ENCODE results near the gene FNIP1.

Gene FNIP1

DNA sequence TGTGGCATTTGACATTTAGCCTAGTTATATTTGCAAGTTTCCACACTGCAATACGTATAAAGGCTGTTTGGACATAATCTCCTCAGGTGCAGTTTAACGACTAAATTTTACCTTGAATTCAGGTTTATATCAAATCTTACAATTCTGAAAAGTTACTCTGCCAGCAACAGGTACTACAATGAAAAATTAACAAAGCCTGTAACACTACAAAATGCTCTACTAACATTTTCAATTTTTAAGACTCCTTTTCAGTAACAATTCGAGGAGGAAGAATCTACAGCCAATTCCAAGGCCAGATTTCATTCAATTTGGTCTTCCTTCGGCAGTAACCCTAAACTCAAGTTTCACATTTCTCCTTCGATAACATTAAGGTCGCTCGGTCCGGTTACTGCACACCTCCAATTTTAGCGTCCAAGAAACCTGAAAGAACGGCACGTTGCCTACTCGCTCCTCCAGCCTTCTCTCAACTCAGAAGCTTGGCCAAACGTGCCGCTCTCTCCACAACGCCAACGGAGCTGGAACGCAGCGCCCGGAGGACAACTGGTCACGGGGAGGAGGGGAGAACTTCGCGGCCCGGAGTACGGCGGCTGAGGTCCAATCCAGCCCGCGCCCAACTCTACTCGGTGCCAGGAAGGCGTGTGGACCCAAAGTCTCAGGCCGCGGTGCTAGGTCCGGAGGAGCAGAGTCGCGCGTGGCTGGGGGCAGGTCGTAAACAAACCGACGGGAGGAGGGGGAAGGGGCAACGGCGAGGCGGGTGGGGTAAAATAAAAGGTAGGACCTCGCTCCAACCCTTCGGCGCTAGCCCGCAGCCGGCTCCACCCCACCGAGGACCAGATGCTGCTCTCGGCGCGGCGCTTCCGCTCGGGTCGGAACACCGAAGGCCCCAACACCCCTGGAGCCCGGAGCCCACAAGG lies 681 bp downstream of the FNIP1 start:
- peak; percentile 20 for DNase-seq (ENCODE audit: low read depth)
- TF ChIP-seq CTCF (IDR thresholded peaks at IDR 0.05; ENCODE audit: low read depth, low read length, missing control alignments) = no peak
- in situ Hi-C loops (cut with HindIII; ENCODE audit: low sequenced_read_pairs) = no loop called here
- H3K4me3 ChIP-seq (ENCODE audit: low read depth, low read length) = peak overlapping the region; percentile 95

DNA sequence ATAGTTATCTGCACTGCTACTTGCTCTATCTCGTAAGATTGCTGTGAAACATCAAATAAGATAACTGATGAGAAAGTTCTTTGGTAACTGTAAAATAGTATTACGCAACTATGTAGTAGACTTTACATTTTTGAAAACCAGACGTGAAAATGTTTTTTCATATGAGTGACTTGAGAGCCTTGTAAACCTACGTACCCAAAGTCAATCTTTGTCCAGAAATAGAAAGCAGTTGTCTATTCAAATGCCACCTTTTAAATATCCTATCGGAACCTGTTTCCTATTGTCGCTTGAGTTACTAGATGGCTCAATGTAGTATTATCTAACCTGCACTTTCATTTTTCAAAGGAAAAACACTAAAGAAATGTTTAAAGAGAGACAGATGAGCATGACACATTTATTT lies 1.6 kb downstream of the FNIP1 start:
- peak overlapping the region; percentile 95 for H3K4me3 ChIP-seq (ENCODE audit: low read depth, low read length)
- no peak for DNase-seq (ENCODE audit: low read depth)
- TF ChIP-seq CTCF (IDR thresholded peaks at IDR 0.05; ENCODE audit: low read depth, low read length, missing control alignments) = no peak
- in situ Hi-C loops (cut with HindIII; ENCODE audit: low sequenced_read_pairs) = no loop called here

GRCh38 chr5:131794586-131794985 lies 2.2 kb downstream of the FNIP1 start:
- in situ Hi-C loops (cut with HindIII; ENCODE audit: low sequenced_read_pairs) = no loop called here
- no peak overlapping the region for H3K4me3 ChIP-seq (ENCODE audit: low read depth, low read length)

DNA sequence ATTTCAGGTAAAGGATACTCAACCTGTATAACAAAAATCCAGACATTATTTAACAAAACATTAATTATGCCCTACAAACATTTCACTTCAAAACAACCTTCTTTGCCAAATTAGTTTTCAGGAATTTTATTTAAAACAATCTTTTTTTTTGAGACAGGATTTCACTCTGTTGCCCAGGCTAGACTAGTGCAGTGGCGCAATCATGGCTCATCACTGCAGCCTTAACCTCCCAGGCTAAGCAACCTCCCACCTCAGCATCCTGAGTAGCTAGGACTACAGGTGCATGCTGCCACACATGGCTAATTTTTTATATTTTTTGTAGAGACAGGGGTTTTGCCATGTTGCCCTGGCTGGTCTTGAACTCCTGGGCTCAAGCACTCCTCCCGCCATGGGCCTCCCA lies 3.9 kb downstream of the FNIP1 start:
- no peak for DNase-seq (ENCODE audit: low read depth)
- H3K4me3 ChIP-seq (ENCODE audit: low read depth, low read length) = no peak overlapping the region
- no peak for TF ChIP-seq CTCF (IDR thresholded peaks at IDR 0.05; ENCODE audit: low read depth, low read length, missing control alignments)
- in situ Hi-C loops (cut with HindIII; ENCODE audit: low sequenced_read_pairs) = no loop called here

More at GRCh38 chr5:131794586-131794985, 2.2 kb downstream of the FNIP1 start:
- no peak for TF ChIP-seq CTCF (IDR thresholded peaks at IDR 0.05; ENCODE audit: low read depth, low read length, missing control alignments)
- DNase-seq (ENCODE audit: low read depth) = no peak

GRCh38 chr5:131791866-131792265 lies 5.0 kb downstream of the FNIP1 start:
- H3K4me3 ChIP-seq (ENCODE audit: low read depth, low read length) = no peak overlapping the region
- in situ Hi-C loops (cut with HindIII; ENCODE audit: low sequenced_read_pairs) = no loop called here
- TF ChIP-seq CTCF (IDR thresholded peaks at IDR 0.05; ENCODE audit: low read depth, low read length, missing control alignments) = no peak
- no peak for DNase-seq (ENCODE audit: low read depth)

- TF ChIP-seq CTCF (IDR thresholded peaks at IDR 0.05; ENCODE audit: low read depth, low read length, missing control alignments) = no peak
- in situ Hi-C loops (cut with HindIII; ENCODE audit: low sequenced_read_pairs) = no loop called here
- no peak overlapping the region for H3K4me3 ChIP-seq (ENCODE audit: low read depth, low read length)
- DNase-seq (ENCODE audit: low read depth) = no peak
These were observed 6.3 kb downstream of the FNIP1 start for GRCh38 chr5:131790550-131790949.
